DND-41 (cell line): Measurements from ENCODE around the gene PDPK1.

Experiments
- CTCF ChIP-seq: IDR thresholded peaks from 2 replicates; pipeline ENCODE4 v1.5.1; 2012; ENCODE audit warnings: borderline replicate concordance, low read length, moderate library complexity, mild to moderate bottlenecking; ENCODE audit not compliant: poor library complexity, severe bottlenecking; ENCODE audit errors: extremely low read depth
- EZH2 ChIP-seq: IDR thresholded peaks from 3 replicates; pipeline ENCODE4 v1.6.1; 2012; ENCODE audit warnings: borderline replicate concordance, low read depth, mild to moderate bottlenecking, moderate library complexity, low read length, inconsistent platforms; ENCODE audit not compliant: severe bottlenecking

- TF ChIP-seq CTCF, result no peak
- TF ChIP-seq EZH2, result no peak
Observed at GRCh38 chr16:2585651-2586081, 47.8 kb downstream of the PDPK1 start.
